CD4-positive, alpha-beta T cell treated with Interleukin-15 for 1 hour (primary cell): Measurements from ENCODE around the gene MARCKS.
"Not testable (repeated sequence)": the region's sequence is repeated elsewhere in the genome, so short reads cannot be mapped to it uniquely, and the experiment has no call there.

Experiments
- DNase-seq: peaks from one replicate; pipeline ENCODE4 v3.0.0-alpha.2; 2020

MARCKS gene

DNA sequence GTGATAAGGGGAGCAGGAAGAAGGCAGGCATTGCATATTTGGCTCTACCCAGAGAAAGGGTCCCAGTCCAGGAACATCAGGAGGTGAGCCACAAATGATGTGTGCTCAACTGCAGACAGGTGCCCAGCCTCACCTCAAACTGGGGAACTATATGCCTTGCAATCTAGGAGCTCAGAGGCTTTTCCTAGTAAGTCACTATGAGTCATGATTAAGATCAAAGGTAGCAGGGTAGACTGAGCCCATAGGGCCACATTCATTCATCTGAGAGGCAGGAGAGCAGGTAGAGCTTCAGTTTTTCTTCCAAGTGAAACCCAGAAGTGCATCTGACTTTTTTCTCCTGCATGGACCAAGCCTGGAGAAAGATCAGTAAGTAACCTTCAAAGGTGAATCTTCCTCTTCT, 31.3 kb downstream of the MARCKS start:
- DNase-seq, result no peak

DNA sequence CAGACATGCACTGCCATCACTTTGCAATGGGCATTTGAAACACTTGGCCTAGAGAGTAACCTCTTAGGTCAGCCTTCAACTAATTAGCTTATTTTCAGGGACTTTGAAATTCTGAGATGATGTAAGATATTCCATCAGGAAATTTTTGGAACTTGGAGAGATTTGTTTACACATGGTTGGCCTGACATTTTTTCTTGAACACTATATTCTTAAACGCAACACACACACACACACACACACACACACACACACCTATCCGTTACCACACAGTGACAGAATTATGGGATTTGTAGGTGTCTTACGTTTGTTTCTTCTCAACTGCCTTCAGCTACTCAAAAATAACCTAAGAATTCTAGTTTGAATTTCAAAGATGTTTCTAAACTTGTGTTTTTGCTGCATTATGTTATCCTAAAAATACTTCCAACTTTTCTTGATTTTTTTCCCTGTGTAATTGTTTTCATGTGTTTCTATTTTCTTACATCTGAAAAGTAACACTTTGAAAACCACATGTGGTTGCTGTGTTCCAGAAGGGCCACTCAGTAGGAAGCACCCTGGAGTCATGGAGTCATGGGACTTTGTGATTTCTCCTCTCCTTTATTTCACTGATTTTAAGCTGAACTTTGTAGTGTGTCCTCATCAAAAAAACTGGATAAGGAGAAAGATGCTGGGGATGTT, 31.9 kb downstream of the MARCKS start:
- DNase-seq, result no peak

DNA sequence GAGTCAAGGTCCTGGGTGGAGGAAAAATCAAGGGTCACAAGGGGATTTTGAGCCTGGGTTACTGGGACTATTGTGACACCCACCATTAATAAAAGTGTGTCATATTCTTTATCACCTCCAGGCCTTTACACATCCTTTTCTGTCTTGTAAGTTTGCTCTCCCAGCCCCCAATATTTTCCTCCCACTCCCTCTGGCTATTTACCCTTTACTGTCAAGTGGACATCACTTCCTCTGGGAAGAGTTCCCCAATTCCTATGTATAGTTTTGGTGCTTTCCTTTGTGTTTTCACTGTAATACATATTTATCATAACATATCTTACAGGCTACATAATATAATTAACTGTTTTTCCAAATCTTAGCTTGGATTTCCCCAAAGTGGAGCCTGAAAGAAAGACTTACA, 36.3 kb downstream of the MARCKS start:
- no peak for DNase-seq

DNA sequence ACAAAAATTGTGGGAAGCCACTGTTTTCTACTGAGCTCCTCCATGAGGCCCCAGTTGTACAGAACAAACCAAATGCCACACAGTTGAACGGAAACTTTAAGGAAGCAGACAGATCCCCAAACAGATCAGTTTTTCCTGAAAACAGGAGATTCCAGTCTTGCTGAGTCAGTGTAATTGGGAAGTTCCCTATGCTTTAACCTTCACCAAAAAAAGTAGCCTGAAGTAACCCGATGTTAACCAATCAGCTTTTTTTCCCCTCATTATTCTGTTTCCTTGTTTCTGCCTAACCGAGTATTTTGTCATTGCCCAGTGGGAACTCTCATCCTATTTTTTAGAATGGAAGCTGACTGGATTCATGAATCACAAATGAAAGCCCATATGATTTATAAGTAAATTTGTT, 36.7 kb downstream of the MARCKS start:
- no peak for DNase-seq

DNA sequence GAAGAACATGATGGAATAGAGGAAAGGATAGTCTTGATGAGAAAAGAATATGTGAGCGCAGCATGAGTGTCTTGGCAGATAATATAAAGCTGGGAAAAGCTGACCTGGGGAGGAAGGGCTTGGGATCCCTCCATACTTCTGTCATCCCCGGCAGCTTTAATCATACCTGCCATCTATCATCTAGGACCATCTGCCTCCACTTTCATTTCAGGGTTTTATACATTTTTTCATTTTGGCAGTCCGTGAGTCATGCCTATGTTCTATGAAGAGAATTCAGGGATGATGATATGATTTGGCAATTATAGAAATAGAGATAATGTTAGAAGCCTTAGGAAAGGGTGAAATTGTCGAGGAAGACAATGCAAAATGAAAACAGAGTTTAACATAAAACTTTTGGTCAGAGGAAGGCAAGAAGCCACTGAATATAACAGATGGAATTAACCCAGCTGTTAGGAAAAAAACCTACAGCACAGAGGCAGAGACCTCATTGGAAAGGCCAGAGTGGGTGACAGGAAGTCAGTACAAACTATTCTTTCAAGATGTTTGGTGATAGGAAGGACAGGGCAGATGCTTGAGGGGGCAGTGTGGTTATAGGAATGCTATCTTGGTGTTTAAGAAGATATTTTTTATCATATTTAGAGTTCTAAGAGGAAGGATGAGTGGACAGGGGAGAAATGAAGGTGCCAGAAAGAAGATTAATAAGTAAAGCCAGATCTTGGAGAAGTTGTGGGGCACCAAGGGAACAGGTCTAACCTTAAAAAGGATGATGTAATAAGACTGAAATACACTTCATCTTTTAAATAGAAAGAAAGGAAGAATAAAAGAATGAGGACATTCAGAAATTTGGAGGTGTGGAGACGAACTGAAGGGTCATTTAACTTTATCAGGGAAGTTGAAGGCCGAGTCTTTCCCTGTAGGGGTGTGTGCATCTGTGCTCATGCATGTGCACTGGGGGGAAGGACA, 37.8 kb downstream of the MARCKS start:
- DNase-seq, result no peak

DNA sequence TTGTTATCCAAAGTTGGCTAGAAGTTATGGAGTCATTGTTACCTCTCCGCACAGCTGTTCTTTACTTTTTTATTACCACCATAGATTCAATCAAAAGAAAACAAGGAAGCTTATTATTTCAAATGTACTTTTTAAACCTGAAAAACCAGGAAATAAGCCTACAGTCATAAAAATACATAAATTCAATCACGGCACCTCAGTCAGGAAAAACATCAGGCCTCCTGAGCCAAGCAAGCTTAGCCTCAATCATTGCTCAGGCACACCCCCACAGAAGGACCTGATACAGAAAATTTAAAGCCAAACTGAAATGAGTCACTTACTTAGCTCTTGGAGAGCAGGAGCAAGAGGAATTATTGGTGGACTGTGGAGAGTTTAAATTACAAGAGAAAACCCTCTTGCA, 44.3 kb downstream of the MARCKS start:
- no peak for DNase-seq

DNA sequence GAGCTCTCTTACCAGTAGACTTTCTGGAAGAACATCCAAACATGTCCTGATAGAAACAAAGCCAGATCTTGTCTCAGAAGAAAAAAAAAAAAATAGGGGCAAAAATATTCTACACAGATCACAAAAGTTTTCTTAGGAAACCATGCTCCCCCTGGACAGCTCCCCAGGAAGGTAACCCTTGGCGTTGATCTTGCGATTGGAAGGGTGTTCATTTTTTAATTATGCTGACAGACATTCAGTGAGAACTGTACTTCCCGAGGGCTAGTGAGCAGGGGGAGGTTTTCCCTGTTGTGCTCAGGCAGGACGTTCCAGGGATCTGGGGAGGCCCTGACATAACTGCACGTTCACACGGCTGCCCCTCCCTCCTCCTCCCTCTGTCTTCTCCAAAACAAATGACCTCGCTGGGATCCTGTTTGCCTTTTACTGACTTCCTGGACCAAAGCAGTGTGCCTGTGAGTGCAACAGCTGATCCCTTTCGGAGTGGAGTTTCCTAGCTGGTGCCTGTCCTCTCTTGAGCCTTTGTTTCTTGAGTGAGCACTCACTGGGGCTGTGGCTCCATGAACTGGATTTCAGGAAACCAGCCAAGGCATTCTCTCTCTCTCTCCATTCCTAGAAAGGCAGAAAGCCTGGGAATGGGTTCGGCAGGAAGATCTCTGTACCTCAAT, 46.7 kb downstream of the MARCKS start:
- DNase-seq, result no peak

DNA sequence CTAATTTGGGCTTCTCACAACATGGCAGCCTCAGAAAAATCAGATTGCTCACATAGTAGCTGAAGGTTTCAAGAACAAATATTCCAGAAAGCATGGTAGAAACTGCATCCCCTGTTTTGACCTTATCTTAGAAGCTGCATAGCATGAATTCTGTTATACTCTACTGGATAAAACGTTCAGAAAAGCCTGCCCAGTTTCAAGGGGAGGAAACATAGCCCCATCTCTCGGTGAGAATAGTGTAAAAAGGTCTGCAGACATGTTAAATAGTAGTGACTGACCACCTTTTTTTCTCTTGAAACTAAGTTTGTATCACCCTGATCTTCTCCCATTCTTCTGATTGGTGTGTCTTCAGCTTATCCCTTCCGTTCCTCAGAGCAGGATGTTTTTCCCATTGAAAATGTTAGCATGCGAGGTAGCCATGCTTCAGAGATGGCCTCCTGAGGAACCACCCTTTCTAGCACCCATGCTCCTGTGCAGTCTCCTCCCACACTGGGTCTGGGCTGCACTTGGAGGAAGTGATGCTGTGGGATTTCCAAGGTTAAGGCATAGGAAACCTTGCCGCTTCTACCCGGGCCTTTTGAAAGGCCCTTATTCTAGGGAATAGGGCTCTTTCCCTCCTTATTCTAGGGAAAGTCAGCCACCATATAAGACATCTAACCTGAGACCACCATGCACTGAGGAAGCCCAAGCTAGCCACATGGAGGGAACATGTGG, 50.1 kb downstream of the MARCKS start:
- no peak for DNase-seq

DNA sequence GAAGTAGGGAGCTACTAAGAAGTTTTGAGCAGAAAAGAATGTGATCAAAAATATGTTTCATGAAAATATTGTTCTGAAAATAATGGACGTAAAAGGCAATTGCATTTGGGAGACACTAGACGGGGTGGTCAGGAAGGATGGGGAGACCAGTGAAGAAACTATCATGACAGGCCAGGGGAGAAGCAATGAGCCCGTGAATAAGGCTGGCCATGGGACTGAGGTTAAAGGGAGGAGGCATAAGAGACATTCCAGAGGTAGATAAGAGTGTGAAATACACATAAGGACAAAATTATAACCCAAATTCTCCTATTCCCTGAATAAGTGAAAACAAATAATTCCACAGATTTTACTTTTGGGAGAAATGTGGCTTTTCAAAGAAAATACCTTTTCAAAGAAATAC, 51.7 kb downstream of the MARCKS start:
- no peak for DNase-seq

DNA sequence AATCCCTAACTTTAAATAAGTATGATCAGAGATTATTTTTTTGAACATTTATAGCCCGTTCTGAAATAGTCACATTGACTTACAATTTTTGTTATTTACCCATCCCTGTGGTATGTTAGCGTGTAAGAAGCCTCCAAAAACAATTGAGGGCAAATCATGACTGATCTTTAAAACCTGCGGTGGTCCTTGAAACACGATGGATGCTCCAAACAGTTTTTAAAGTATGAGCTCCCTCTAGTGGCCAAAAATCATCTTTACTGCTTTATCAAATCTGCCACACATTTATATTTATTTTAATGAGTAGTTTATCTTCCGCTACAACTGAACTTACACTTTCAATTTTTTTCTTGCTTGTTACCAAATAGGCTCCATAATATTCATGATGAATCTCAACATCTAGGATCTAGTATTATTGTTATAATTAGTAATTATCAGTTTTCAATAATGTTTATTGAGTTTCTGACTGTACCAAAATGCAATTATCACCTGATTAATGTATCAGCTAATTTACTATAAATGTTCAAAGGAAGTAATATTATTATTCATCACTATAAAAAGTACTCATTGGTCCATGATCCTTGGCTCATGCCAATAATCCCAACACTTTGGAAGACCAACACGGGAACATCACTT, 52.2 kb downstream of the MARCKS start:
- no peak for DNase-seq

DNA sequence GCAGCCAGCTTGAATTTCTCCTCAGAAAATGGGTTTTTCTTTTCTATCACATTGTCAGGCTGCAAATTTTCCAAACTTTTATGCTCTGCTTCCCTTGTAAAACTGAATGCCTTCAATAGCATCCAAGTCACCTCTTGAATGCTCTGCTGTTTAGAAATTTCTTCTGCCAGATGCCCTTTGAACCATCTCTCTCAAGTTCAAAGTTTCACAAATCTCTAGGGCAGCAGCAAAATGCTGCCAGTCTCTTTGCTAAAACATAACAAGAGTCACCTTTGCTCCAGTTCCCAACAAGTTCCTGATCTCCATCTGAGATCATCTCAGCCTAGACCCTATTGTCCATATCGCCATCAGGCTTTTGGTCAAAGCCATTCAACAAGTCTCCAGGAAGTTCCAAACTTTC, 53.1 kb downstream of the MARCKS start:
- not testable (repeated sequence) for DNase-seq
